Skeletal muscle tissue (tissue), 4 donors: Measurements from ENCODE around the gene TMEM115. TPM values are rescaled to one million over a fixed set of nuclear protein-coding genes. Genes with fewer than 3 reads are reported as not detected.
A peak's percentile ranks its signal among the peaks of the same experiment; 100 is the strongest.

Experiments
- H3K27ac ChIP-seq: one replicate; pipeline ENCODE4 v1.7.0; 2013; ENCODE audit warnings: mild to moderate bottlenecking, low read depth, low read length, inconsistent platforms
- H3K27me3 ChIP-seq, 3 donors: one replicate each; pipeline ENCODE4 v1.7.0; 2013; ENCODE audit warnings: low read length in 3 of 3; ENCODE audit not compliant: control insufficient read depth in 3 of 3, insufficient read depth in 3 of 3
- H3K36me3 ChIP-seq, 3 donors: one replicate each; pipeline ENCODE4 v1.7.0; 2013; ENCODE audit warnings: low read length in 3 of 3; ENCODE audit not compliant: control insufficient read depth in 3 of 3, insufficient read depth in 3 of 3
- H3K4me1 ChIP-seq, 3 donors: one replicate each; pipeline ENCODE4 v1.7.0; 2013; ENCODE audit warnings: low read length in 3 of 3, mild to moderate bottlenecking in 3 of 3; ENCODE audit not compliant: control insufficient read depth in 3 of 3, insufficient read depth in 3 of 3
- H3K4me3 ChIP-seq, 3 donors: one replicate each; pipeline ENCODE4 v1.7.0; 2013; ENCODE audit warnings: low read length in 3 of 3
- H3K9ac ChIP-seq, 3 donors: one replicate each; pipeline ENCODE4 v1.7.0; 2013; ENCODE audit warnings: low read length in 3 of 3, mild to moderate bottlenecking in 3 of 3, moderate library complexity in 2 of 3, low read depth in 1 of 3
- H3K9me3 ChIP-seq, 3 donors: one replicate each; pipeline ENCODE4 v1.7.0; 2013; ENCODE audit warnings: low read length in 3 of 3; ENCODE audit not compliant: control insufficient read depth in 3 of 3
- total RNA-seq: library from RNA; depleted of rRNA; stranded (reverse); fragments of >200 nt; gene quantifications from one replicate; pipeline ENCODE4 v1.2.3, GENCODE V29; 2014
- donor health status: Osteomylitis.

Gene TMEM115
- 24.5 TPM for total RNA-seq

GRCh38 chr3:50358911-50359759, at the start of gene TMEM115:
Gene TMEM115, minus strand, starts transcription at chr3:50359521. Its CDS starts 458 bp downstream, at chr3:50359063.
- Histone ChIP-seq H3K27ac (peak within 1 kb of the TSS; percentile 95), H3K36me3 (peaks cover 33 to 37% (median 34%) of the 10 kb centered on the region in 3 donors), H3K27me3 (no peaks in the 10 kb centered on the region), H3K4me3 (peak within 1 kb of the TSS; percentile 88 to 100 (median 99)), H3K4me1 (peaks cover 46 to 54% (median 47%) of the 10 kb centered on the region in 3 donors), H3K9ac (peak within 1 kb of the TSS; percentile 98 to 99 (median 98)), H3K9me3 (no peaks in the 10 kb centered on the region)

- H3K4me3 ChIP-seq: no peak overlapping the region
- H3K4me1 ChIP-seq: no peaks in the 10 kb centered on the region
- no peaks in the 10 kb centered on the region for H3K27me3 ChIP-seq
- H3K9ac ChIP-seq: no peak overlapping the region
- no peaks in the 10 kb centered on the region for H3K9me3 ChIP-seq
- H3K27ac ChIP-seq: no peak overlapping the region
- H3K36me3 ChIP-seq: no peaks in the 10 kb centered on the region
Measured at GRCh38 chr3:50408443-50408944, 49.2 kb upstream of the TMEM115 start.

- no peaks in the 10 kb centered on the region for H3K36me3 ChIP-seq
- no peak overlapping the region for H3K9ac ChIP-seq
- no peak overlapping the region for H3K27ac ChIP-seq
- H3K4me3 ChIP-seq: no peak overlapping the region
- no peaks in the 10 kb centered on the region for H3K9me3 ChIP-seq
- H3K27me3 ChIP-seq: no peaks in the 10 kb centered on the region
- no peaks in the 10 kb centered on the region for H3K4me1 ChIP-seq
Measured at GRCh38 chr3:50406487-50406886, 47.2 kb upstream of the TMEM115 start.

- Histone ChIP-seq H3K4me1 (no peaks in the 10 kb centered on the region), H3K27me3 (no peaks in the 10 kb centered on the region), H3K4me3 (no peak overlapping the region), H3K9me3 (no peaks in the 10 kb centered on the region), H3K36me3 (no peaks in the 10 kb centered on the region), H3K9ac (no peak overlapping the region), H3K27ac (no peak overlapping the region)
Measured at GRCh38 chr3:50405249-50405648, 45.9 kb upstream of the TMEM115 start.

GRCh38 chr3:50401978-50402595, 42.8 kb upstream of the TMEM115 start:
- Histone ChIP-seq H3K4me3 (no peak overlapping the region), H3K27ac (no peak overlapping the region), H3K9ac (no peak overlapping the region), H3K9me3 (no peaks in the 10 kb centered on the region), H3K36me3 (no peaks in the 10 kb centered on the region), H3K27me3 (no peaks in the 10 kb centered on the region), H3K4me1 (no peaks in the 10 kb centered on the region)

- no peaks in the 10 kb centered on the region for H3K9me3 ChIP-seq
- H3K27me3 ChIP-seq: no peaks in the 10 kb centered on the region
- no peak overlapping the region for H3K27ac ChIP-seq
- H3K9ac ChIP-seq: no peak overlapping the region
- H3K4me3 ChIP-seq: no peak overlapping the region
- H3K4me1 ChIP-seq: peaks cover 14 to 16% (median 15%) of the 10 kb centered on the region in 3 donors
- no peaks in the 10 kb centered on the region for H3K36me3 ChIP-seq
Measured at GRCh38 chr3:50396502-50396901, 37.2 kb upstream of the TMEM115 start.

GRCh38 chr3:50395070-50395860, 35.9 kb upstream of the TMEM115 start:
- no peak overlapping the region for H3K4me3 ChIP-seq
- no peaks in the 10 kb centered on the region for H3K27me3 ChIP-seq
- no peak overlapping the region for H3K27ac ChIP-seq
- no peaks in the 10 kb centered on the region for H3K36me3 ChIP-seq
- peaks cover 26 to 28% (median 27%) of the 10 kb centered on the region in 3 donors for H3K4me1 ChIP-seq
- no peaks in the 10 kb centered on the region for H3K9me3 ChIP-seq
- H3K9ac ChIP-seq: no peak overlapping the region

GRCh38 chr3:50393061-50393460, 33.7 kb upstream of the TMEM115 start:
- no peaks in the 10 kb centered on the region for H3K36me3 ChIP-seq
- peaks cover 30 to 35% (median 30%) of the 10 kb centered on the region in 3 donors for H3K4me1 ChIP-seq
- no peak overlapping the region for H3K27ac ChIP-seq

GRCh38 chr3:50392101-50392715, 32.9 kb upstream of the TMEM115 start:
- Histone ChIP-seq H3K9ac (no peak overlapping the region), H3K4me3 (no peak overlapping the region), H3K27ac (peak overlapping the region; percentile 13), H3K4me1 (peaks cover 30 to 35% (median 30%) of the 10 kb centered on the region in 3 donors), H3K9me3 (no peaks in the 10 kb centered on the region), H3K36me3 (no peaks in the 10 kb centered on the region), H3K27me3 (no peaks in the 10 kb centered on the region)

More at GRCh38 chr3:50393061-50393460, 33.7 kb upstream of the TMEM115 start:
- Histone ChIP-seq H3K9me3 (no peaks in the 10 kb centered on the region), H3K4me3 (no peak overlapping the region), H3K27me3 (no peaks in the 10 kb centered on the region), H3K9ac (no peak overlapping the region)
